ENCODE measurements around the gene PRKACG.

PRKACG gene

DNA sequence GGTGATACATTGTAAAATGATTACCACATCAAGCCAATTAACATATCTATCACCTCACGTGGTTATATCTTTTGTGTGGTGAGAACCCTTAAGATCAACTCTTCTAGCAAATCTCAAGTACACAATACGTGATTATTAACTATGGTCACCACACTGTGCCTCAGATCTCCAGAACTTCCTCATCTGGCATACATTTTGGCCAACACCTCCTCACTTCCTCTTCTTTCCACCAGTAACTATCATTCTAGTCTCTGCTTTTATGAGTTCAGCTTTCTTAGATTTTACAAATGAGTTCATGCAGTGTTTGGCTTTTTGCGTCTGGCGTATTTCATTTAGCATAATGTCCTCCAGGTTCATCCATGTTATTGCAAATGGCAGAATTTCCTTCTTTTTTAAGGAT is 35.8 kb downstream of the PRKACG start:
- H3K27ac ChIP-seq: no peak overlapping the region

DNA sequence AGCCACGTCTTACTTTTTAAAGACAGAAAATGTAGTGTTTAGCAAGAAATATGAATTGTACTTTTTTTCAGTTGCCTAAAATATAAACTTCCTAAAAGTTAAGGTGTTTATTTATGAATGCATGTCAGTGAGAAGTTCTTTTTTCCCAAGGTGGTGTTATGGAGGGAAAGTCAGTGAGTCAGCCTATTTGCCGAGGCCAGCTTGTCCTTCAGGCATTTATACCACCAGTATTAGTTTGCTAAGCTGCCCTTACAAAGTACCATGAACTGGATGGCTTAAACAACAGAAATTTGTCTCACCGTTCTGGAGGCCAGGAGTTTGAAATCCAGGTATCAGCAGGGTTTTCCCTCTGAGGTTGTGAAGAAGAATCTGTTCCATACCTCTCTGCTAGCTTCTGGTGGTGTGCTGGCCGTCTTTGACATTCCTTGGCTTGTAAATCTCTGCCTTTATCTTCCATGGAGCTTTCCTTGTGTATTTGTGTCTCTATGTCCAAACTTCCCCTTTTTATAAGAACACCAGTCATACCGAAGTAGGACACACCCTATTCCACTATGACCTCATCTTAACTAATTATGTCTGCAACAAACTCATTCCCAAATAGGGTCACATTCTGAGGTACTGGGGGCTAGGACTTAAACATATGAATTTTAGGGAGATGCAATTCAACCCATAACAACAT is 38.4 kb downstream of the PRKACG start:
- no peak overlapping the region for H3K27ac ChIP-seq
- TF ChIP-seq, protein P1, sequence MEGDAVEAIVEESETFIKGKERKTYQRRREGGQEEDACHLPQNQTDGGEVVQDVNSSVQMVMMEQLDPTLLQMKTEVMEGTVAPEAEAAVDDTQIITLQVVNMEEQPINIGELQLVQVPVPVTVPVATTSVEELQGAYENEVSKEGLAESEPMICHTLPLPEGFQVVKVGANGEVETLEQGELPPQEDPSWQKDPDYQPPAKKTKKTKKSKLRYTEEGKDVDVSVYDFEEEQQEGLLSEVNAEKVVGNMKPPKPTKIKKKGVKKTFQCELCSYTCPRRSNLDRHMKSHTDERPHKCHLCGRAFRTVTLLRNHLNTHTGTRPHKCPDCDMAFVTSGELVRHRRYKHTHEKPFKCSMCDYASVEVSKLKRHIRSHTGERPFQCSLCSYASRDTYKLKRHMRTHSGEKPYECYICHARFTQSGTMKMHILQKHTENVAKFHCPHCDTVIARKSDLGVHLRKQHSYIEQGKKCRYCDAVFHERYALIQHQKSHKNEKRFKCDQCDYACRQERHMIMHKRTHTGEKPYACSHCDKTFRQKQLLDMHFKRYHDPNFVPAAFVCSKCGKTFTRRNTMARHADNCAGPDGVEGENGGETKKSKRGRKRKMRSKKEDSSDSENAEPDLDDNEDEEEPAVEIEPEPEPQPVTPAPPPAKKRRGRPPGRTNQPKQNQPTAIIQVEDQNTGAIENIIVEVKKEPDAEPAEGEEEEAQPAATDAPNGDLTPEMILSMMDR (IDR thresholded peaks at IDR 0.05): no peak
- no peak for TF ChIP-seq ZFX (IDR thresholded peaks at IDR 0.05; ENCODE audit: borderline replicate concordance)

More for the DNA sequence above, 35.8 kb downstream of the PRKACG start:
- TF ChIP-seq ZFX (IDR thresholded peaks at IDR 0.05; ENCODE audit: borderline replicate concordance): no peak
- TF ChIP-seq, protein P1 (IDR thresholded peaks at IDR 0.05): no peak

DNA sequence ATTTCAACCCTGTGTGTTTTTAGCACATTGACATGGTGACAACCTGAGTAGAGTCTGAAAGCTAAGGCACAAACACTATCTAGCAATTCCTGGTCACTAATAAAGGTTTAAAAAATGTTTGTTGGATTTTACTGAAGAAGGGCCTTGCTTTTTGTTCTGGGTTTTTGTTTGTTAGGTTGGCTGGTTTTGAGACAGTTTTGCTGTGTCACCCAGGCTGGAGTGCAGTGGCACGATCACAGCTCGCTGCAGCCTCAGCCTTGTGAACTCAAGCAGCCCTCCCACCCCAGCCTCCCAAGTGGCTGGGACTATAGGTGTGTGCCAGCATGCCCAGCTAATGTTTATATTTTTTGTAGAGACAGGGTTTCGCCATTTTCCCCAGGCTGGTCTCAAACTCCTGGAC is 39.0 kb downstream of the PRKACG start:
- TF ChIP-seq, protein P1 (IDR thresholded peaks at IDR 0.05): no peak
- TF ChIP-seq ZFX (IDR thresholded peaks at IDR 0.05; ENCODE audit: borderline replicate concordance): no peak
- no peak overlapping the region for H3K27ac ChIP-seq

DNA sequence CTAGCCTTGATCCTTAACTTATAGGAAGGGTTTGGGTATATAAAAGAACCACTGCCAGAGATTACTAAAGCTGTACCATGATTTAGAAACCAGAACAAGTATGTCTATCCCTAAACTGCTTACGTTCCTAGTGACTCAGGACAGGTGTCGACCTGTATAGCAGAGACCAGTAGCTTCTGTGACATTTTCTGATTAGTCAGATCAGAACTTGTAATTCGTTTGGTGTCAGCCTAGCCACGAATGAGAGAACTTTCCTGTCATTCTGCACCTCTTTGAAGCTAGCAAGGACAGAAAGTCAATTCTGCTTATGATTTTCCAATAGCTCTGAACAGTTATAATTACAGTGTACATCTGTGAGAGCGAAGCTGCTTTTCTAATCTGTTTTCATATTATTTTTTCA is 39.5 kb downstream of the PRKACG start:
- no peak overlapping the region for H3K27ac ChIP-seq
- TF ChIP-seq ZFX (IDR thresholded peaks at IDR 0.05; ENCODE audit: borderline replicate concordance): no peak
- TF ChIP-seq, protein P1 (IDR thresholded peaks at IDR 0.05): no peak

DNA sequence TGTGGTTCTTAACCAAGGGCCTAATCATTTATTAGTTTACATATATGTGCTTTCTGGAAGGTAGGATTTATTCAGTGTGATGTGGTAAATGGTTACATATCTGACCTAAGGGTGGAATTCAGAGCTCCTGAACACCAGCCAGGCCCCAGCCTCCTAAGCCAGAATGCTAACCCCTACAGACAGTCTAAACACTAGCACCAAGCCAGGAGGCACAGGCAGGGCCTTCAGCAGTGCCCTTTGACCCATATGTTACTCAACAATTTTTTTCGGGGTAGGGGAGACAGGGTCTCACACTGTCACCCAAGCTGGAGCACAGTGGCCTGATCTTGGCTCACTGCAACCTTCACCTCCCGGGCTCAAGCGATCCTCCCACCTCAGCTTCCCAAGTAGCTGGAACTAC is 40.3 kb downstream of the PRKACG start:
- no peak for TF ChIP-seq ZFX (IDR thresholded peaks at IDR 0.05; ENCODE audit: borderline replicate concordance)
- TF ChIP-seq, protein P1 (IDR thresholded peaks at IDR 0.05): no peak

DNA sequence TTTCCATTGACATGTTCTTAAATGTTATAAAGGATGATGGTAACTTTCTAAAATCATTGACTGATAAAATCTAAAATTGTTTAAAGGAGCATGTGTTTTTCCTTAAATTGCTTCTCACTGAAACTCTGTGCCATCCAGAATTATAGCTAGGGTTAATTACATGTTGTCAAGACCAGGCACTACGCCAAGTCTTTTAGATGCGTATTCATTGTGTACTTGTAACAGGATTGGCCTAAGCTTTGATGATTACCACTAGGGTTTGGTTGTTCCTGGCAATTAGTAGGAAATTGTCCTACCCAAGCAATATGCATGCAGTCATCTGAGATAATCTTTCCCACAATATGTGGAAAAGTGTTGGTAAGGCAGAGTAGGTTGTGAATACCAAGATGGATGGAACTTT is 43.8 kb downstream of the PRKACG start:
- no peak overlapping the region for H3K27ac ChIP-seq
- no peak for TF ChIP-seq ZFX (IDR thresholded peaks at IDR 0.05; ENCODE audit: borderline replicate concordance)
- TF ChIP-seq, protein P1 (IDR thresholded peaks at IDR 0.05): no peak

More for the DNA sequence above, 40.3 kb downstream of the PRKACG start:
- no peak overlapping the region for H3K27ac ChIP-seq

DNA sequence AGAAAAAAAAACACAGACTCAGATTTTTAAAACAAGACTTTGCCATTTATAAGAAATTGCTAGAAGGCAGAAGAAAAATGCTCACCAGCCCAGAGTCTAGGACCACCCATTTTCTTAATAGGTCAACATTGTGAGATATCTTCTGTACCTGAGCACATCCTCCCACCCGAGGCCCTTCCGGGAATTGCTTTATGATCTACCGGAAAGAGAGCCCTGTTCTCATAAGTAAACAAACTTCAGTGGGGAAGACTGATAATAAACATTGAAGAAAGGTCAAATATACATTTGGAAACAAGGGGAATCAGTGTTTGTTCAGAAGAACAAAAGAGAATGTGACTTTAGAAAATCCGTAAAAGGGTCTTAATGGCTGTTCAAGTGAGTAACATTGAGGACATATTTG is 44.4 kb downstream of the PRKACG start:
- H3K27ac ChIP-seq: no peak overlapping the region
- TF ChIP-seq ZFX (IDR thresholded peaks at IDR 0.05; ENCODE audit: borderline replicate concordance): no peak
- TF ChIP-seq, protein P1 (IDR thresholded peaks at IDR 0.05): no peak
